Fibroblast of lung (primary cell): Measurements from ENCODE around the gene MYO3B. TPM values are rescaled to one million over a fixed set of nuclear protein-coding genes. Genes with fewer than 3 reads are reported as not detected.

ENCODE experiments used
- DNase-seq, 2 donors: peaks; one replicate each; pipeline versions ENCODE4 v3.0.0 to v3.0.0-alpha.2; 2010; ENCODE audit warnings: low read depth in 2 of 2
- H2AFZ ChIP-seq: 2 replicates; pipeline ENCODE4 v1.5.1; 2012; ENCODE audit warnings: low read length, control low read depth, inconsistent platforms
- H3K27ac ChIP-seq: 2 replicates; pipeline ENCODE4 v1.5.1; 2011; ENCODE audit warnings: low read length, control low read depth; ENCODE audit not compliant: insufficient read depth
- H3K27me3 ChIP-seq: 2 replicates; pipeline ENCODE4 v1.5.1; 2011; ENCODE audit warnings: mild to moderate bottlenecking, low read length; ENCODE audit not compliant: control insufficient read depth, insufficient read depth
- H3K36me3 ChIP-seq: 2 replicates; pipeline ENCODE4 v1.5.1; 2011; ENCODE audit warnings: low read length; ENCODE audit not compliant: control insufficient read depth, insufficient read depth
- H3K4me1 ChIP-seq: 2 replicates; pipeline ENCODE4 v1.5.1; 2011; ENCODE audit warnings: low read length; ENCODE audit not compliant: control insufficient read depth, insufficient read depth; ENCODE audit errors: extremely low read depth
- H3K4me2 ChIP-seq: 2 replicates; pipeline ENCODE4 v1.5.1; 2011; ENCODE audit warnings: low read length, control low read depth; ENCODE audit not compliant: insufficient read depth; ENCODE audit errors: extremely low read depth
- H3K4me3 ChIP-seq, 4 experiments: fragments of 200-600 bp in 1 of 4; sonication (generic) in 1 of 4; replicated peaks in 1 of 4; 2 replicates each; pipeline ENCODE4 v1.5.1; 2011 to 2016; ENCODE audit warnings: low read length in 4 of 4, low read depth in 3 of 4, mild to moderate bottlenecking in 3 of 4, control low read depth in 2 of 4, inconsistent platforms in 1 of 4, mixed read lengths in 1 of 4; ENCODE audit not compliant: insufficient read depth in 1 of 4; ENCODE audit errors: control extremely low read depth in 1 of 4
- H3K79me2 ChIP-seq: 2 replicates; pipeline ENCODE4 v1.5.1; 2012; ENCODE audit warnings: mild to moderate bottlenecking, low read length, inconsistent platforms; ENCODE audit not compliant: control insufficient read depth, insufficient read depth
- H3K9ac ChIP-seq: 2 replicates; pipeline ENCODE4 v1.5.1; 2011; ENCODE audit warnings: mild to moderate bottlenecking, low read length, control low read depth; ENCODE audit not compliant: insufficient read depth
- H3K9me3 ChIP-seq: 2 replicates; pipeline ENCODE4 v1.5.1; 2012; ENCODE audit warnings: low read depth, low read length; ENCODE audit not compliant: control insufficient read depth, insufficient read depth
- H4K20me1 ChIP-seq: 2 replicates; pipeline ENCODE4 v1.5.1; 2011; ENCODE audit warnings: low read length; ENCODE audit not compliant: control insufficient read depth, insufficient read depth; ENCODE audit errors: extremely low read depth
- CTCF ChIP-seq, 2 donors: IDR thresholded peaks in 1 of 2; conservative IDR thresholded peaks in 1 of 2; 1 replicate in 1 of 2; 2 replicates in 1 of 2; pipeline ENCODE4 v1.5.1; 2011 to 2012; ENCODE audit warnings: low read length in 2 of 2, control low read depth in 1 of 2, inconsistent platforms in 1 of 2, low read depth in 1 of 2, mild to moderate bottlenecking in 1 of 2
- EZH2 ChIP-seq: IDR thresholded peaks from 2 replicates; pipeline ENCODE4 v1.5.1; 2012; ENCODE audit warnings: low read length, control low read depth, mild to moderate bottlenecking; ENCODE audit errors: missing control alignments
- polyA plus RNA-seq, 2 donors: library from polyadenylated mRNA; depleted of rRNA in 1 of 2; stranded (reverse) in 1 of 2; unstranded in 1 of 2; fragments of >200 nt; gene quantifications; 2 replicates each; pipeline ENCODE4 v1.2.1, GENCODE V29; 2011 to 2012; ENCODE audit warnings: missing spikeins in 1 of 2
- total RNA-seq: library from RNA; depleted of rRNA; stranded (reverse); fragments of >200 nt; gene quantifications from 2 replicates; pipeline ENCODE4 v1.2.1, GENCODE V29; 2014

MYO3B gene
- total and polyA plus RNA-seq, 2 donors (not counting 1 experiment from before 2014, with no cell fraction given), result 0.06 to 0.50 TPM

GRCh38 chr2:170201275-170201674 is 23.3 kb downstream of the MYO3B start:
- no peak for TF ChIP-seq CTCF (conservative IDR thresholded peaks at IDR 0.05 in 1 of 2, IDR thresholded peaks at IDR 0.05 in 1 of 2; ENCODE audit: low read depth in 1 of 2, low read length in 2 of 2)
- Histone ChIP-seq H3K4me3 (no peak overlapping the region), H3K36me3 (no peaks in the 10 kb centered on the region), H3K79me2 (no peaks in the 10 kb centered on the region), H3K9me3 (no peaks in the 10 kb centered on the region), H3K27me3 (no peaks in the 10 kb centered on the region), H3K4me1 (no peaks in the 10 kb centered on the region), H2AFZ (no peak overlapping the region), H3K27ac (no peak overlapping the region), H4K20me1 (no peaks in the 10 kb centered on the region), H3K4me2 (no peak overlapping the region), H3K9ac (no peak overlapping the region)
- no peak for DNase-seq

GRCh38 chr2:170201734-170202393 is 23.9 kb downstream of the MYO3B start:
- Histone ChIP-seq H3K9ac (no peak overlapping the region), H3K4me2 (no peak overlapping the region), H3K36me3 (no peaks in the 10 kb centered on the region), H3K27me3 (no peaks in the 10 kb centered on the region), H2AFZ (no peak overlapping the region), H3K4me1 (no peaks in the 10 kb centered on the region), H4K20me1 (no peaks in the 10 kb centered on the region), H3K27ac (no peak overlapping the region), H3K9me3 (no peaks in the 10 kb centered on the region), H3K79me2 (no peaks in the 10 kb centered on the region), H3K4me3 (no peak overlapping the region)
- no peak for DNase-seq
- TF ChIP-seq EZH2, result no peak
- TF ChIP-seq CTCF (conservative IDR thresholded peaks at IDR 0.05 in 1 of 2, IDR thresholded peaks at IDR 0.05 in 1 of 2; ENCODE audit: low read depth in 1 of 2, low read length in 2 of 2), result no peak

- Histone ChIP-seq H3K4me3 (no peak overlapping the region), H4K20me1 (no peaks in the 10 kb centered on the region), H3K27me3 (no peaks in the 10 kb centered on the region), H3K4me1 (no peaks in the 10 kb centered on the region), H3K36me3 (no peaks in the 10 kb centered on the region), H3K9me3 (no peaks in the 10 kb centered on the region), H3K4me2 (no peak overlapping the region), H3K27ac (no peak overlapping the region), H3K79me2 (no peaks in the 10 kb centered on the region), H3K9ac (no peak overlapping the region), H2AFZ (no peak overlapping the region)
- TF ChIP-seq CTCF (conservative IDR thresholded peaks at IDR 0.05 in 1 of 2, IDR thresholded peaks at IDR 0.05 in 1 of 2; ENCODE audit: low read depth in 1 of 2, low read length in 2 of 2) (no peak), EZH2 (no peak)
- no peak for DNase-seq
Measured at GRCh38 chr2:170202437-170202836, 24.5 kb downstream of the MYO3B start.
